Spleen (tissue), 7 donors: ENCODE measurements around the gene SAMD14.

ENCODE experiments used
- CTCF ChIP-seq, 11 experiments: fragments of 200-600 bp in 7 of 11; fragments of 450-650 bp in 4 of 11; sonication (generic) in 4 of 11; IDR thresholded peaks in 8 of 11; conservative IDR thresholded peaks in 3 of 11; 1 replicate in 7 of 11; 2 replicates in 4 of 11; pipeline versions ENCODE4 v1.4.0 to v1.8.0; 2016 to 2021; ENCODE audit warnings: antibody characterized with exemption in 11 of 11, inconsistent platforms in 4 of 11, mild to moderate bottlenecking in 1 of 11
- POLR2A ChIP-seq, 3 donors: fragments of 450-650 bp; IDR thresholded peaks; one replicate each; pipeline ENCODE4 v1.5.1; 2017; ENCODE audit warnings: antibody characterized with exemption in 3 of 3, mild to moderate bottlenecking in 1 of 3
- POLR2AphosphoS5 ChIP-seq, 3 donors: sonication (generic); formaldehyde crosslinking; IDR thresholded peaks; one replicate each; pipeline ENCODE4 v1.5.1; 2017; ENCODE audit warnings: antibody characterized with exemption in 3 of 3
- donor health status: DM: no; HTN: no; CAD: no; lungs with moderate emphysema.
- donor health status: DM: no; HTN: no; CAD: no.
- donor health status: DM: no; HTN: no; CAD: no.

DNA sequence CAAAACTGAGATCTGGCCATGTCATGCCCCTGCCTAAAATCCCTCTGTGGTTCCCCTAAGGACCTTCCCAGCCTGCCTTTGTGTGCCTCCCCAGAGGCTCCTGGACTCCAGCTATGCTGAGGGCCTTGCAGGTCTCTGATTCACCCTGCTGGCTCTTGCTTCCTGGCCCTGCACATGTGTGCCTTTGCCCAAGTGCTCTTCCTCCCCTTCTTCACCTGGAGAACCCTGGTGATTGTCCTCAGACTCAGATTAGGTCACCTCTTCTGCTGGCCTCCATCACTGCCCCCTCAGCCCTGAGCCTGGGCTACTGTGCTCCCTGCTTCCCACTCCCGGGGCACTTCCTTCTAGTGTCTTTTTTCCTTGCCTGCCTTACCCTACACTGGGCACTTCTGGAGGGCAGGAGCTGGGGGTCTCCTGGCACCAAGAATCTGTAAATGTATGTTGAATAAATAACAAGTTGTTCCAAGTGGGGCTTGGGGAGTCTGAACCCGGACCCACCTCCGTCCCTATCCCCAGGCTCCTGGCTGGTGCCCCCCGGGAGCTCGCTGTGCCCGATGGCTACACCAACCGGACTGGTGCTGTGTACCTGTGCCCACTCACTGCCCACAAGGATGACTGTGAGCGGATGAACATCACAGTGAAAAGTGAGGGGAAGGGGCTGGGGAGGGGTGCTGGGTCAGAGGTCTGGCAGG, 66.3 kb downstream of the SAMD14 start:
- TF ChIP-seq CTCF (IDR thresholded peaks at IDR 0.05 in 8 of 11, conservative IDR thresholded peaks at IDR 0.05 in 3 of 11) (no peak), POLR2A (IDR thresholded peaks at IDR 0.05) (no peak), POLR2AphosphoS5 (IDR thresholded peaks at IDR 0.05) (no peak)
